ENCODE measurements around the gene MRGPRF. TPM values are rescaled to one million over a fixed set of nuclear protein-coding genes. Genes with fewer than 3 reads are reported as not detected.

Gene MRGPRF
- total RNA-seq, 2 donors from 2014 or later: 4.7 to 7.6 TPM

- Histone ChIP-seq H3K4me1 (no peaks in the 10 kb centered on the region), H3K27me3 (no peaks in the 10 kb centered on the region), H3K36me3 (replicated peaks in 1 of 2; ENCODE audit: insufficient read depth in 1 of 2, low read depth in 2 of 2) (no peaks in the 10 kb centered on the region), H3K4me3 (no peak overlapping the region), H3K9me3 (no peaks in the 10 kb centered on the region), H3K27ac (no peak overlapping the region)
- ATAC-seq (no peak), DNase-seq (no peak)
- 79 to 81% methylated on average over 7 to 8 of the region's 8 CpGs for WGBS, 2 donors
- intact Hi-C loops (cut with DNase I): no loop called here
- TF ChIP-seq CTCF (IDR thresholded peaks at IDR 0.05) (no peak), POLR2A (IDR thresholded peaks at IDR 0.05) (no peak)
These were observed 23.0 kb downstream of the MRGPRF start for GRCh38 chr11:68989936-68990606.

GRCh38 chr11:68988491-68988890 lies 24.6 kb downstream of the MRGPRF start:
- intact Hi-C loops (cut with DNase I): no loop called here
- no peaks in the 10 kb centered on the region for H3K4me1 ChIP-seq
- no peak overlapping the region for H3K4me3 ChIP-seq
- H3K9me3 ChIP-seq: no peaks in the 10 kb centered on the region
- DNase-seq: no peak
- no peaks in the 10 kb centered on the region for H3K36me3 ChIP-seq (replicated peaks in 1 of 2; ENCODE audit: insufficient read depth in 1 of 2, low read depth in 2 of 2)
- no peak overlapping the region for H3K27ac ChIP-seq
- no peak for ATAC-seq
- H3K27me3 ChIP-seq: no peaks in the 10 kb centered on the region
- no peak for TF ChIP-seq POLR2A (IDR thresholded peaks at IDR 0.05)
- TF ChIP-seq CTCF (IDR thresholded peaks at IDR 0.05): no peak

- Histone ChIP-seq H3K4me3 (no peak overlapping the region), H3K4me1 (no peaks in the 10 kb centered on the region), H3K27ac (no peak overlapping the region), H3K36me3 (replicated peaks in 1 of 2; ENCODE audit: insufficient read depth in 1 of 2, low read depth in 2 of 2) (no peaks in the 10 kb centered on the region), H3K27me3 (no peaks in the 10 kb centered on the region), H3K9me3 (no peaks in the 10 kb centered on the region)
- ATAC-seq (no peak), DNase-seq (no peak)
- TF ChIP-seq POLR2A (IDR thresholded peaks at IDR 0.05) (no peak), CTCF (IDR thresholded peaks at IDR 0.05) (no peak)
- intact Hi-C loops (cut with DNase I): no loop called here
These were observed 25.8 kb downstream of the MRGPRF start for GRCh38 chr11:68987211-68987610.

- TF ChIP-seq CTCF (IDR thresholded peaks at IDR 0.05) (no peak), POLR2A (IDR thresholded peaks at IDR 0.05) (no peak)
- Histone ChIP-seq H3K9me3 (no peaks in the 10 kb centered on the region), H3K4me1 (no peaks in the 10 kb centered on the region), H3K4me3 (no peak overlapping the region), H3K27me3 (no peaks in the 10 kb centered on the region), H3K27ac (no peak overlapping the region), H3K36me3 (replicated peaks in 1 of 2; ENCODE audit: insufficient read depth in 1 of 2, low read depth in 2 of 2) (no peaks in the 10 kb centered on the region)
- 69 to 73% methylated on average over 6 of the region's 6 CpGs for WGBS, 2 donors
- no peak for DNase-seq
- no peak for ATAC-seq
- intact Hi-C loops (cut with DNase I): no loop called here
These were observed 29.2 kb downstream of the MRGPRF start for GRCh38 chr11:68983801-68984200.

- DNase-seq (no peak), ATAC-seq (no peak)
- 59 to 81% methylated on average over 2 of the region's 2 CpGs for WGBS, 2 donors
- Histone ChIP-seq H3K4me1 (no peaks in the 10 kb centered on the region), H3K4me3 (no peak overlapping the region), H3K27me3 (no peaks in the 10 kb centered on the region), H3K27ac (no peak overlapping the region), H3K36me3 (replicated peaks in 1 of 2; ENCODE audit: insufficient read depth in 1 of 2, low read depth in 2 of 2) (no peaks in the 10 kb centered on the region), H3K9me3 (no peaks in the 10 kb centered on the region)
- intact Hi-C loops (cut with DNase I): no loop called here
- TF ChIP-seq CTCF (IDR thresholded peaks at IDR 0.05): no peak
- TF ChIP-seq POLR2A (IDR thresholded peaks at IDR 0.05): no peak
These were observed 30.9 kb downstream of the MRGPRF start for GRCh38 chr11:68982134-68982533.

Measured in body of pancreas (tissue), 4 donors.